Vagina (tissue), 2 donors: ENCODE results near the gene OPN4. TPM values are rescaled to one million over a fixed set of nuclear protein-coding genes. Genes with fewer than 3 reads are reported as not detected.

Experiments used
- DNase-seq, 2 donors: peaks; one replicate each; pipeline ENCODE4 v3.0.0-alpha.2; 2017; ENCODE audit errors: extremely low spot score in 2 of 2
- H3K27ac ChIP-seq: fragments of 200-600 bp; sonication (generic); one replicate; pipeline ENCODE4 v1.5.1; 2019
- H3K27me3 ChIP-seq: fragments of 200-600 bp; sonication (generic); one replicate; pipeline ENCODE4 v1.5.1; 2019
- H3K36me3 ChIP-seq, 2 donors: fragments of 200-600 bp; sonication (generic); one replicate each; pipeline ENCODE4 v1.5.1; 2017 to 2019
- H3K4me1 ChIP-seq: fragments of 200-600 bp; sonication (generic); one replicate; pipeline ENCODE4 v1.5.1; 2019
- H3K4me3 ChIP-seq, 2 donors: fragments of 200-600 bp; sonication (generic); 1 replicate in 1 of 2; 2 replicates in 1 of 2; pipeline ENCODE4 v1.5.1; 2016 to 2019
- H3K9me3 ChIP-seq: fragments of 200-600 bp; sonication (generic); one replicate; pipeline ENCODE4 v1.5.1; 2019
- CTCF ChIP-seq, 3 experiments: fragments of 450-650 bp in 2 of 3; fragments of 200-600 bp in 1 of 3; sonication (generic) in 1 of 3; IDR thresholded peaks; one replicate each; pipeline ENCODE4 v1.5.1; 2017 to 2019; ENCODE audit warnings: antibody characterized with exemption in 3 of 3, mild to moderate bottlenecking in 2 of 3, moderate library complexity in 2 of 3
- POLR2A ChIP-seq, 2 donors: fragments of 450-650 bp; IDR thresholded peaks; one replicate each; pipeline ENCODE4 v1.6.1; 2017; ENCODE audit warnings: antibody characterized with exemption in 2 of 2, mild to moderate bottlenecking in 2 of 2, moderate library complexity in 2 of 2
- POLR2AphosphoS5 ChIP-seq, 2 donors: sonication (generic); formaldehyde crosslinking; IDR thresholded peaks; one replicate each; pipeline ENCODE4 v1.9.0; 2017; ENCODE audit warnings: antibody characterized with exemption in 2 of 2, mild to moderate bottlenecking in 2 of 2, low read depth in 1 of 2; ENCODE audit not compliant: insufficient read depth in 1 of 2
- intact Hi-C: fragments of 100-400 bp; cut with DNase I; formaldehyde crosslinking; loops from one replicate; pipeline ENCODE4 v1.15.1; 2023
- total RNA-seq: library from RNA; depleted of rRNA; stranded (reverse); fragments of >200 nt; gene quantifications from one replicate; pipeline ENCODE4 v1.2.3, GENCODE V29; 2016

OPN4 gene
- total RNA-seq, 1 donor from 2014 or later, result not detected

- DNase-seq, result no peak
- Histone ChIP-seq H3K4me3 (no peak overlapping the region), H3K36me3 (no peaks in the 10 kb centered on the region), H3K27me3 (no peaks in the 10 kb centered on the region), H3K9me3 (no peaks in the 10 kb centered on the region), H3K27ac (no peak overlapping the region), H3K4me1 (peaks cover 28% of the 10 kb centered on the region)
- intact Hi-C loops, result no loop called here
- TF ChIP-seq POLR2A (IDR thresholded peaks at IDR 0.05), result no peak
- no peak for TF ChIP-seq POLR2AphosphoS5 (IDR thresholded peaks at IDR 0.05; ENCODE audit: insufficient read depth in 1 of 2, low read depth in 1 of 2)
- no peak for TF ChIP-seq CTCF (IDR thresholded peaks at IDR 0.05)
Observed at GRCh38 chr10:86650151-86650550, 4.2 kb upstream of the OPN4 start.

GRCh38 chr10:86651021-86651471 is 3.3 kb upstream of the OPN4 start:
- Histone ChIP-seq H3K4me3 (no peak overlapping the region), H3K27ac (no peak overlapping the region), H3K27me3 (no peaks in the 10 kb centered on the region), H3K4me1 (peaks cover 28% of the 10 kb centered on the region), H3K36me3 (no peaks in the 10 kb centered on the region), H3K9me3 (no peaks in the 10 kb centered on the region)
- DNase-seq, result no peak
- intact Hi-C loops, result no loop called here
- no peak for TF ChIP-seq POLR2AphosphoS5 (IDR thresholded peaks at IDR 0.05; ENCODE audit: insufficient read depth in 1 of 2, low read depth in 1 of 2)
- no peak for TF ChIP-seq CTCF (IDR thresholded peaks at IDR 0.05)
- no peak for TF ChIP-seq POLR2A (IDR thresholded peaks at IDR 0.05)

- Histone ChIP-seq H3K4me3 (no peak overlapping the region), H3K9me3 (no peaks in the 10 kb centered on the region), H3K4me1 (peaks cover 28% of the 10 kb centered on the region), H3K27me3 (no peaks in the 10 kb centered on the region), H3K27ac (no peak overlapping the region), H3K36me3 (no peaks in the 10 kb centered on the region)
- no peak for DNase-seq
- intact Hi-C loops, result no loop called here
- no peak for TF ChIP-seq CTCF (IDR thresholded peaks at IDR 0.05)
- no peak for TF ChIP-seq POLR2AphosphoS5 (IDR thresholded peaks at IDR 0.05; ENCODE audit: insufficient read depth in 1 of 2, low read depth in 1 of 2)
- no peak for TF ChIP-seq POLR2A (IDR thresholded peaks at IDR 0.05)
Observed at GRCh38 chr10:86651631-86652331, 2.6 kb upstream of the OPN4 start.

DNA sequence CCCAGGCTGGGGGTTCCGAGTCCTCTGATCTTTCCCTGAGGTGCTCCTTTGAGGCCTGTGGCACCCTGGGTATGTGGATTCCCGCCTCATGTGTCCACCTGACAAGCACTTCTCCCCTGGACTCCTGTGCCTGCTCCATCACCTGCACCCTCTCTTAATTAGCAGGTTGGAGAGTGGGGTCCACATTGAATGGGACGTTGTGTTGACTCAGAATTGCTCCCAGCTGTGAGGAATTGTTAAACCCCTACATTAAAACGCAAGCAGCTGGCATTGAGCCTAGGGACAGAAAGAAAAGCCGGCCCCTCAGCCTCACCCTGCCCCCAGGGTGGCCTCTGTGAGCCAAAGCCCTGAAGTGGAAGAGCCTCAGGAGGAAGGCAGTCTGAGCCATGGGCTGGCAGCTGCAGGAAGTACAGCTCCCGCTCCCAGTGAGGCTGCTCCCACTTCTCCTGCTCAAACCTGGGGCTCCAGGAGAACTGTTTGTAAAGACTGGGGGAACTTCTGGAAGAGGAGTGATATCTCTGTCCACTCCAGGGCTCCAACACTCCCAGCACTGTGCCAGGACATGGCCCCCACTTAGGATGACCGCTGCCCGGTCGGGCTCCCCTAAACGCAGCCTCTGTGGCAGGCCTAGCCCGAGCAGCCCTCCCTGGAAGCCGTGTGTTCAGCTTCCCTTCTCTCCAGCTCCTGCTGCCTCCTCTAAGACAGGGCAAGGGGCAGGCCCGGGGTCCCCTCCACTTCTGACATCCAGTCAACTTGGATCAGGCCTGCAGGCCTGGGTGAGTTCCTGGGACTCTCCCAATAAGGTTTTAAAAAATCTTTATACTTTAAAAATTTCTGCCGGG is 1.8 kb upstream of the OPN4 start:
- no peaks in the 10 kb centered on the region for H3K36me3 ChIP-seq
- no peaks in the 10 kb centered on the region for H3K9me3 ChIP-seq
- no peak overlapping the region for H3K4me3 ChIP-seq
- no peak for DNase-seq
- intact Hi-C loops, result no loop called here
- TF ChIP-seq CTCF (IDR thresholded peaks at IDR 0.05) (no peak), POLR2A (IDR thresholded peaks at IDR 0.05) (no peak), POLR2AphosphoS5 (IDR thresholded peaks at IDR 0.05; ENCODE audit: insufficient read depth in 1 of 2, low read depth in 1 of 2) (no peak)
- no peaks in the 10 kb centered on the region for H3K27me3 ChIP-seq
- H3K4me1 ChIP-seq, result peaks cover 27% of the 10 kb centered on the region
- no peak overlapping the region for H3K27ac ChIP-seq

- H3K9me3 ChIP-seq, result no peaks in the 10 kb centered on the region
- H3K36me3 ChIP-seq, result no peaks in the 10 kb centered on the region
- intact Hi-C loops, result no loop called here
- H3K4me3 ChIP-seq, result no peak overlapping the region
- no peak for TF ChIP-seq CTCF (IDR thresholded peaks at IDR 0.05)
- no peak for TF ChIP-seq POLR2AphosphoS5 (IDR thresholded peaks at IDR 0.05; ENCODE audit: insufficient read depth in 1 of 2, low read depth in 1 of 2)
- no peak for TF ChIP-seq POLR2A (IDR thresholded peaks at IDR 0.05)
- H3K27me3 ChIP-seq, result no peaks in the 10 kb centered on the region
- no peak overlapping the region for H3K27ac ChIP-seq
- DNase-seq, result no peak
- H3K4me1 ChIP-seq, result peaks cover 19% of the 10 kb centered on the region
Observed at GRCh38 chr10:86653379-86653778, 968 bp upstream of the OPN4 start.
